IPS DF 19.7 (cell line): ENCODE results near the gene NEURL1B.

ENCODE experiments used
- DNase-seq: peaks from one replicate; pipeline ENCODE4 v3.0.0-alpha.2; 2013; ENCODE audit warnings: low read depth, low spot score

NEURL1B gene

GRCh38 chr5:172730981-172731679, 90.1 kb downstream of the NEURL1B start:
- no peak for DNase-seq

- no peak for DNase-seq
Measured at GRCh38 chr5:172731680-172732074, 90.6 kb downstream of the NEURL1B start.

- no peak for DNase-seq
Measured at GRCh38 chr5:172732201-172732865, 91.3 kb downstream of the NEURL1B start.

- DNase-seq = no peak
Measured at GRCh38 chr5:172733131-172733973, 92.3 kb downstream of the NEURL1B start.

- DNase-seq = no peak
Measured at GRCh38 chr5:172733974-172734346, 92.9 kb downstream of the NEURL1B start.

GRCh38 chr5:172735141-172735831, 94.2 kb downstream of the NEURL1B start:
- DNase-seq = no peak

GRCh38 chr5:172736508-172737135, 95.6 kb downstream of the NEURL1B start:
- no peak for DNase-seq

- DNase-seq = no peak
Measured at GRCh38 chr5:172739375-172739774, 98.3 kb downstream of the NEURL1B start.

GRCh38 chr5:172740428-172741205, 99.6 kb downstream of the NEURL1B start:
- DNase-seq = no peak
